Keratinocyte (primary cell): ENCODE results near the gene UPF1.

ENCODE experiments used
- EZH2 ChIP-seq: IDR thresholded peaks from one replicate; pipeline ENCODE4 v1.6.1; 2012; ENCODE audit warnings: inconsistent platforms, mild to moderate bottlenecking, low read length, moderate library complexity
- TF ChIP-seq, protein P1 (sequence below), 3 experiments: IDR thresholded peaks in 1 of 3; conservative IDR thresholded peaks in 1 of 3; optimal IDR thresholded peaks in 1 of 3; 2 replicates in 2 of 3; 3 replicates in 1 of 3; pipeline versions ENCODE3 to v1.5.1; 2011; ENCODE audit warnings: low read length in 3 of 3, mild to moderate bottlenecking in 3 of 3, moderate library complexity in 2 of 3, control low read depth in 1 of 3, inconsistent platforms in 1 of 3; ENCODE audit not compliant: insufficient read depth in 2 of 3; ENCODE audit errors: extremely low read depth in 1 of 3

GRCh38 chr19:18899624-18900560 is 68.1 kb downstream of the UPF1 start:
- TF ChIP-seq, protein P1, sequence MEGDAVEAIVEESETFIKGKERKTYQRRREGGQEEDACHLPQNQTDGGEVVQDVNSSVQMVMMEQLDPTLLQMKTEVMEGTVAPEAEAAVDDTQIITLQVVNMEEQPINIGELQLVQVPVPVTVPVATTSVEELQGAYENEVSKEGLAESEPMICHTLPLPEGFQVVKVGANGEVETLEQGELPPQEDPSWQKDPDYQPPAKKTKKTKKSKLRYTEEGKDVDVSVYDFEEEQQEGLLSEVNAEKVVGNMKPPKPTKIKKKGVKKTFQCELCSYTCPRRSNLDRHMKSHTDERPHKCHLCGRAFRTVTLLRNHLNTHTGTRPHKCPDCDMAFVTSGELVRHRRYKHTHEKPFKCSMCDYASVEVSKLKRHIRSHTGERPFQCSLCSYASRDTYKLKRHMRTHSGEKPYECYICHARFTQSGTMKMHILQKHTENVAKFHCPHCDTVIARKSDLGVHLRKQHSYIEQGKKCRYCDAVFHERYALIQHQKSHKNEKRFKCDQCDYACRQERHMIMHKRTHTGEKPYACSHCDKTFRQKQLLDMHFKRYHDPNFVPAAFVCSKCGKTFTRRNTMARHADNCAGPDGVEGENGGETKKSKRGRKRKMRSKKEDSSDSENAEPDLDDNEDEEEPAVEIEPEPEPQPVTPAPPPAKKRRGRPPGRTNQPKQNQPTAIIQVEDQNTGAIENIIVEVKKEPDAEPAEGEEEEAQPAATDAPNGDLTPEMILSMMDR (optimal IDR thresholded peaks at IDR 0.05 in 1 of 3, IDR thresholded peaks at IDR 0.05 in 1 of 3, conservative IDR thresholded peaks at IDR 0.05 in 1 of 3; ENCODE audit: extremely low read depth in 1 of 3, insufficient read depth in 2 of 3, low read length in 3 of 3), result no peak
- no peak for TF ChIP-seq EZH2
